Measurements from ENCODE around the gene KRT76.

The KRT76 gene
- total RNA-seq: 0 to 0.18 (median 0.05) reads per million in 18 experiments

DNA sequence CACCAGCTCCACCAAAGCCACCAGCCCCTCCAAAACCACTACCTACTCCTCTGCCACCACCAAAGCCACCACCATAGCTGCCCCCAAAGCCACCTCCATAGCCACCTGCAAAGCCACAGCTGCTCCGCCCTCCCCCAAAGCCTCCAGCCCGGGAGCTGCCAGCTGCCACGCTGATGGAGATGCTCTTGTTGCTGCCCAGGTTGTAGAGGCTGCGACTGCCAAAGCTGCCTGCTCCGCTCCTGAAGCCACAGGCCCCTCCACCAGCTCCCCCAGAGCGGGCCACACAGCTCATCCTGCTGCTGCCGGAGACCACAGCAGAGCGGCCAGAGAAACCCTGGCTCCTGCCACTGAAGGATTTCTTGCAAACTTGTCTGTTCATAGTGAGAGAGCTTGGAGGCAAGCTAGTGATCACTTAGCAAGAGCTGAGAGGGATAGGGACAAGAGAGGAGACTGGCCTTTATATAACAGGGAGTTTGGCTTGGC is at the start of gene KRT76:
TSS of gene KRT76 (minus strand) at position 433 of the 483 bp plus-strand sequence. CDS start at position 379, 54 bp downstream.
- DNase-seq: no peak

DNA sequence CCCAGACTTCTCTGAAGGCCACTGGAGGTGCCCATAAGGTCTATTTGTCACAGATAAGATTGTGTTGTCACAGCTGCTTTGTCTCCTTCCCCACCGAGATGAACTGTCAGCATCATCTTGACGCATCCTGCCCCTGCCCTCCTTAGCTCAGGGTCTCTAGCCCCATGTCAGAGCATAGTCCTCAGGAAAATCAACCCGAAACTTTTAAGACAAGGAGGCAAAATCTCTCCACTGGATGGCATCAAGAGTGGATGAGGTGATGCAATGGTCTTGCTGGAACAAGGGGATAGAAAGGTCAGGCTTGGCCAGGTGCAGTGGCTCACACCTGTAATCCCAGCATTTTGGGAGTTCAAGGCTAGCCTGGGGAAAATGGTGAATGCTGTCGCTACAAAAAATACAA is 48.8 kb upstream of the KRT76 start:
- DNase-seq: no peak

DNA sequence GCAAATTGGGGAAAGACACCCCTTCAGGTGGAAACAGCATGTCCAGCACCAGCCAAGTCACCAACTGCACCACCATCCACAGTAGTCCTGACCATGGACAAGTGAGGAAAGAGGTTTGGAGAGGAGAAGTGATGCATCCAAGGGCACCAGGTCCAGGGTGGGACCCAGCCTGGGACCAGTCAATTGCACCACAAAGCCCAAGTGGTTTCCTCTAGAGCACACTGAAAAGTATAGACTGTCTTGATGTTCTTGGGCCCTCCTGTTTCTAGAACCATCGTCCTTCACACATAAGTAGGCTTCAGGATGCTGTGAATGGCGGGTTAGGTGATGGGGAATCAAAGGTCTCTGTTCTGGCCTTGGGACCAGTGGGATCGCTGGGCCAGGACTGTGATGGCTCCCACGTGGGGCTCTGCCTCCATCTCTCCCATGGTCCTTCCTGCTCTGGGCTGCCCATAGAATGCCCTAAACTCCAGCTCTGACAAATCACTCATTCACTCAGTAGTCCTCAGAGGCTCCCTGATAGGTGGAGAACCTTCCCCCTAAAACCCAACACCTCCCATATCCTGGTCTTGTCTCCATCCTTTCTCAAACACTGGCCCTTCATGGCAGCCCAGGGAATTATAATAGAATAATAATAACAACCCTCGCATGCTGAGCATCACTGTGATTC is 47.7 kb upstream of the KRT76 start:
- DNase-seq: no peak

DNA sequence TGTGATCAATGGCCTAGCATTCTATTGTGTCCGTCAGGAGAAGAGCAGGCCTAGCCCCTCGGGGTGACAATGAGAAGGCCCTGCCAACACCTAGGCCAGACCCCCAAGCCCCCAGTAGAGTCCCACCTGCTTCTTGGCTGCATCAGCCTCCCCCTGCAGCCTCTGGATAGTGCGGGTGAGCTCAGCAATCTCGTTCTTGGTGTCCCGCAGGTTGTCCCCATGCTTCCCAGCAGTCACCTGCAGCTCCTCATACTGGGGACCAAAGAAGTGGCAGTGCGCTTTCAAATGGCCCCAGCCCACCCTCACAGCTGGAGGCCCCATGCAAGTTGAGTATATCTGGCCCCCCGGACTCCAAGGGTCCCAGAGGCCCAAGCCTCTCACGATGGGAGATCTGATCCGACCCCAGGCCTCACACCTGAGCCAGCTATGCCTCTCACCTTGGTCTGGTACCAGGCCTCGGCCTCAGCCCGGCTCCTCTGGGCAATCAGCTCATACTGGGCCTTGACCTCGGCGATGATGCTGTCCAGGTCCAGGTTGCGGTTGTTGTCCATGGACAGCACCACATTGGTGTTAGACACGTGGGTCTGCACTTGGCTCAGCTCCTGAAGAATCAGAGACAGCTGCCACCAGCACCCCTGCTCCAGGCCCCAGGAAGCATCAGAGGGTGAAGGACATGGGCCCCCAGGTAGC is 46.8 kb upstream of the KRT76 start:
- DNase-seq: no peak

DNA sequence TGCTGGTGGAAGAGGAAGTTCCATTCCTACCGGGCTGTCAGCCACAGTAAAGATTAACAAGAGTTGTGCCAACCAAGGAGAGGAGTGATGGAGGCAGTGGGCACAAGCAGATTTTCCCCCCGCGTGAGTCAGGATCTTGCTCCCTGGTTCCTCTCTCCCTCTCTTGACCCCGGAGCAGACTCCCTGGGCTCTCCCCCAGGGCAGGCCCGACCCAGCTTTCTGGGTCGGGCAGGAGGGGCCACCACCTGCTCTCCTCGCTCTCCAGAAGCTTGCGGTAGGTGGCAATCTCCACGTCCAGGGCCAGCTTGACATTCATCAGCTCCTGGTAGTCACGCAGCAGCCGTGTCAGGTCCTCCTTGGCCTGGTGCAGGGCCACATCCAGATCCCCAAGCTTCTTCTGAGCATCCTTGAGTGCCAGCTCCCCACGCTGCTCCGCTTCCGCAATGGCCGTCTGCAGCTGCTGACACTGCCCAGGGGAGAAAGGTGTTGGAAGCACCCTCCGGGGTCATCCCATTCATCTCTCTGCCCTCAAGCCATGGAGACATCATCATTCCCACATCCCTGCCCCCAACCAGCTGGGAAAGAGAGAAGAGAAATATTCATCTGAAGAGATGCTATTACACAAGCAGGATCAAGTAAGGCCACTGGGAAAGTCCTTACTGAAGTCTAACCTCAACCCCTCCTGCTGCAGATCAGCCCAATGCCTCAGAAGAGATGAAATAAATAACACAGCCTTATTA is 45.8 kb upstream of the KRT76 start:
- DNase-seq: no peak

DNA sequence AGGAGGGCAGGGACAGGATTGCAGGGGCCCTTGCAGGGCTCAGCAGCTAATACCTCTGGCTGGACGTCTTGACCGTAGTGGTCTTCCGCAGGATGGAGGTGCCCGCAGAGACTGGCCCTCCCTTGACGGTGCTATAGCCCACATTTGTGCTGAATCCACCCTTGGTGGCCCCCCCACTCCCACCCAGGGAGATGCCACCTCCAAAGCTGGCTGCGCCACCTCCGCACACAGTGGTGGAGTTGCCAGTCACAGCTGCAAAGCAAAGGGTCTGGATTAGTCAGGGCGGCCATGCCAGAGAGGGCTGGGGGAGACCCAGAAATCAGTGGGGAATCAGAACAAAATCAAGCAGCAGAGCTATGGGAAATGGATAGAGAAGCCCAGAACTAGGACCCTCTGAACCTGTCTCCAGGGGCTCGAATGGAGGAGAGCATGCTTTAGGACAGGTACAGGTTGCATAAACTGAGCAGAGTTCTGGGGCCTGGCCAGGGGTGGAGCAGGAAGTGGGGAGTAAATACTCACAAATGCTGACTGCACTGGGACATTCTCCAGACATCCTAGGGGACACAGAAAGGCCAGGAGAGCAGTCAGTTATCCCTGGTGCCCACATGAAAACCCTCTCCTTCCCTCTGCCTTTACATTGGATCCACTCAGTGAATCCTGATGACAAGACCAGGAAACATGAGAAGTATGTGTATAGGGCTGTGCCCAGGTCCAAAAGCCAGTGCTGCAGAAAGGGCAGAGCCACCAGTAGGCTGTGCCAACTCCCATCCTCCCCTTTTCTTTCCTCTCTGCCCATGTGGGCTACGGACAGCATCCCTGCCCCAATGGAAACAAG is 44.9 kb upstream of the KRT76 start:
- DNase-seq: no peak

DNA sequence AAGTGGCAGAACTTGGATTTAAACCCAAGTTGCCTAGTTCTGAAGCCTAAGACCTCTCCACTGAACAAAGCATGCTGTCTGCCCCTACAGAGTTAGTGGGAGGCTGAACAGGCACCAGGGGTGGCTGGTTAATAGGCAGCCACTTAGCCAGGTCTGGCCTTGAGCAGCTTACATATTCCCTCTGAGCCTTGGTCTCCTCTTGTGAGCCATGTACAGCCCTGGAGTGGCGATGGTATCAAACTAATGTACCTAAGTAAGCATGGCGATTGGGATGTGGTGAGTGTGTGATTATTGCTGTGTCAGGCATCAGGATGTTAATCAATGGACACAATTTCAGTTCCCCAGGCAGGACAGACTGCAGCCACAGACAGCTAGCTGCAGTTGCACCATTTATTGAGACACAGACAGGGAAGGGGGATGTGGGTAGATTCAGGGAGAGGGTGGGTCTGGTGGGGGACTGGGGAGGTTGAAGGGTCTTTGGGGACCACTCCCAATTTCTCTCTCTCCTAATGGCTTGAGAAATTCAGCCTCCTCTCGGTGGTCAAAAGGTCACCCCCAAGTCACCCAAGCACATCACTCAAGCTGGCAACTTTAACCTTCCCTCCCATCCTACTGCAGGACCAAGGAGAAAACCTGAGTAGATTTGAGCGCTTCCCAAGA is 44.1 kb upstream of the KRT76 start:
- no peak for DNase-seq

DNA sequence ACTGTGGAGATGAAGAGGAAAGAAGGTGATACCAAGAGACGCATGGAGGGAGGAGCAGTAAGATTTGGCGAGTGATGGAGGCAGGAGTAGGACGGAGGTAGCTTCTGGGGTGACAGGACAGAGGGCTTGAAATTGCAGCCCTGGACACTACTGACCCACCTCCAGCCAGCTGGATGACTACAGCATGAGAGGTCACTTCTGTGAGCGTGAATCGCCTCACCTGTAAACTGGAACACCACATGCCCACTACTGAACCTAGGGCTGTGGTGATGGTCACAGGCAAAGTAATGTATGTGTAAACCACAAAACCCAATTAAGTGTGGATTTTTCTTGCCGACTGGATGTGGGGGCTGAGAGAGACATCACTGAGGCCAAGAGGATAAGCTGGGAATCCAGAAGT is 43.4 kb upstream of the KRT76 start:
- no peak for DNase-seq

DNA sequence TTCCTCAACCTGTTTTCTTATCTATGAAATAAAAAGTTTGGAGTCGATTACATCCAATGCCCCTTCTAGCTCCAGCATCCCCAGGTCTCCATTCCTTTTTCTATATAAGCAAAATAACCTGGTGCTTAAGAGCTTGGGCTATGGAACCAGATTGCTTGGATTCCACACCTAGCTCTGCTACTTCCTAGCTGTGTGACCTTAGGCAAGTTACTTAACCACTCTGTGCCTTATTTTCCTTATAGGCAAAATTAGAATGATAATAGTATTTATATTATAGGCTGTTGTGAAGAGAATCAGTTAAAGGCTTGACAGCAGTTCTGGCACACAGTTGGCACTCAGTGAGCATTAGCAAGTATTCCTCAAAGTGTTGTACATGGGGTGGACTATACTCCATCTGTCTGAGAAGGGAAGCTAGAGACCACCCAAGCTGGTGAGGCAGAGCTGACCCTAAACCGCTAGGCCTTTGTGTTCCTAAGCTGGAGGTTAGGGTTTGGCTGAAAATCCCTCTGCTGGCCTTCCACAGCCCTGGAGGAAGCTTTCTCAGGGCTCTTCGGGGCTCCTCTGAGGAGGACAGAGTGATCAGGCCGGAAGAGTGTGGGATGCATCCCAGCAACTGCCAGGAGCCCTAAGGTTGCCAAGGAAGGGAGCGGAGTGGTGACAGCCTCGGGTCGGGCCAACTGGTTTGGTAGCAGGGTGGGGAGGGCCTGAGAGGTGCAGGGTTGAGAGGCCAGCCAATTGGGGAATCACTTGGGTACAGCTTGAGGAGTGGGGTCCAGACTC is 42.8 kb upstream of the KRT76 start:
- no peak for DNase-seq

DNA sequence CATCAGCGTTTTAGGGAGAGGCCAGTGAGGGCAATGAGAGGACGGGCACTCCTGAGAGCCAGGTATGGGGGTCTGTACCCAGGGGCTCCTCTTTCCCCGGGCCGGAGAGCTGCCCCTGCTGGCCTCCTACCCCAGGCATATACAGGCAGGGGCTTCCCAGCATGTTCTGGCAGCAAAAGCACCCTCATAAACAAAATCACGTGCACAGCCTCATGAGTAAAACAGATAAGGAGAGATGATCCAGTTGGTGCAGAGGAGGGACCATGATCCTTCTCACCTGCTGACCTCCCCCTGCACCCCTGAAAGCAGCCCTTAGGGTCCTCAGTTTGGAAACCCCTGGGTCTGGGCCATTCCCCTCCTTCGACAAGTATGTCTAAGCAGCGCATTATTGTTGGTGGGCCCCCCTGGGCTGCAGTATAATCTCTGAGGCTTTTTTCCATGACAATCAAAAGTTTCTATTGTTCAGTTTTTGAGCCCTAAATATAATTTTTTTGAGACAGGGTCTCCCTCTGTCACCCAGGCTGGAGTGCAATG is 41.8 kb upstream of the KRT76 start:
- no peak for DNase-seq

DNA sequence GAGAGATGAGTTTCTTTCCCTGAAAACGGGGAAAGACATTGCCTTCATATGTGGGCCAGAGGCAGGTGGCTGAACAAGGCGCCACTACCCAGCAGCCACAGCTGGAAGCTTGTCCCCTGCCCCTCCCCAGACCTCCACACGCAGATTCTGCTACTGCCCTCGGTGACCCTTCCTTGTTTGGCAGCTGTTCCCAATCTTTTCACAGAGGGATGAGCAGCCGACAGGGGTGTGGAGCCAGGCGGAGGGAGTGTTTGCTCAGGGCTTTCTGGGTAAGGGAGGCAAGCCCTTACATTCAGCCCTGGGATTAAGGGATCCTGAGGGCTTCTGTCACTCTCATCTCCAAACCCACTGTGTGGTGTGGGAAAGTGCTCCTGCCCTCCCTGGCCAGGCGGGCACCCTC is 41.2 kb upstream of the KRT76 start:
- DNase-seq: no peak

DNA sequence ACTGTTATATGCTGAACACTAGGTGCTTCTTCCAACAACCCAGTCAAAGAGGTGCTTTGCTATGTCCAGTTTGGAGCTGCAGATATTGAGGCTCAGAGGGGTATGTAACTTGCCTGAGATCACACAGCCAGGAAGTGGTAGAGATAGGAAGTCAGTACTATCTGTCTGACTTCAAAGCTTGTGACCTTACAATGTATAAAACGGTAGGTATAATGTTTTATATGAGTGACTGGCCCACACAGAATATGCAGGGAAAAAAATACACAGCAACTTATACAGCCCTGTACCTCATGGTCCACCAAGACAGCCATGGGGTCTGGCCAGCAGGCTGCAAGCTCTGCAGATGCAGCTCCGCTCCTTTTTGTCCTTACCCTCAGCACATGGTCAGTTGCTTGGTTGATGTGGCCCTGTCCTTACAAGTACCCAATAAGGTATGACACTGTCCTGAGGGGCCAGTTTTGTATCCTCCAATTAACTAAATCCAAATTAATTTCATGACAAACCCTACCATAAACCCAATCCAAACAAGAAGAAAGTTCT is 40.6 kb upstream of the KRT76 start:
- DNase-seq: no peak

DNA sequence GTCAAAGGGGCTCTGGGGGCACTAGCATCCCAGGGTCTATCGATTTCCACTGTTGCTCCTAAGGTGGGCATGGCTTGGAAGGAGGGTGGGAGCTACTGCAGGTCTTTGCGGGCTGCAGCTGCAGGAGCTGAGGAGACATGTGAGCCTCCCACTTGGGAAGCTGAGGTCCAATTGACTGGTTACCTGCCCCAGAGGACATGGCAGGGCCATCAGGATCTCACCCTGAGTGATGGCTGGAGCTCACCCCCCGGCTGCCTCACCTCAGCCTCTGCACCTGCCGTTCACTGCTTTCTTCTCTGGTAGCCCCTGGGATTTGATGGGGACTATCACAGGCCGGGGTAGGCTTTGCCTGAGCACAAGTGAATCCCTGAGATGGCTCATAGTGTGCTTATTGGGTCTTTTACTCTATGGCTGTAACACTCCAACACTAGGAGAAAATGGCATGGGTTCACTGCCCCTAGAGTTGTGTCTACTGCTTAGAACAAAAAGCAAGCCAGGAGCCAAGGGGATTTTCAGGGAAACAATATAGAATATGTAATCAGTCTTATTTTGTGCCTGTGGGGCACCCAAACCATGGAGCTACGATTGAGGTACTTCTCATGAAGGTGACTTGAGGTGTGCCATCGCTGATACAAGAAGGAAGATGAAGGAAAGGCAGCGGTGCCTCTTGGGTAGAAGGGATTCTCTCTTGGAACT is 40.0 kb upstream of the KRT76 start:
- no peak for DNase-seq

DNA sequence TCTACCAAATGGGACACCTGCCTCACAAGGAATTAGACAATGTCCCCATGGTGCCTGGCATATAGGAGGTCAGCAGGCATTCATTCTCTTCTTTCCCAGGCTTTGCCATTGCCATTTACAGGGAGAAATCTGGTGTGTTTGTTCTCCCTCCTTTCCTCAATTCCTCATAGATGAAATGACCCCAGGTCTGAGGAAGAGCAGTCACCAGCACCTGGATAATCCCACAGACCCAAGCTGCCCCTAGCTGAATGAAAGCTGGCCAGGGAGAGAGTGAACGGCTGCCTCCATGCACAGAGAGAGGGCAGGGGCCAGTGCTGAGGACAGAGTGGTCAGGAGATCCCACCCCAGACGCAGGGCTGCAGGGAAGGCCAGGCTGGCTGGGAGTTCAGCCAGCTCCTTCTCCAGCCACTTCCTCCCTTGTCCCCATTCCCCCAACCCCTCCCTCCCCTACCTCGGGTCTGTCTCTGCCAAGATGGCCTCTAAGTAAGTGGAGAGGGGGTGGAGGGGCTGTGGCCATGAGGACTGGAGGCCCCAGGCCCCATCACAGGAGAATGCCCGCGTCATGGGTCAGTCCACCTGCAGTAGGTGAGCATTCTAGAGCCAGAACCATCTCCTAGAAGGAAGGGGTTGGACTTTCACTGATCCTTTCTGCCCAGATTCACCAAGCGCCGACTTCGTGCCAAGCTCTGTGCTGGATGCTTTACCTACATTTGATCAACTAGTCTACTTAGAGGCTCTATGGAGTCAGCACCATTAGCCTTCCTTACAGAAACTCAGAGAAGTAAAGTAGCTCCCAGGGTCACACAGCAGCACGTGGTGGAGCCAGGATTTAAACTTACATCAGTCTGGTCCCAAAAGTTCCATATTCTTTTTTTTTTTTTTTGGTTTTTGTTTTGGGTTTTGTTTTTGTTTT is 38.8 kb upstream of the KRT76 start:
- DNase-seq: no peak

DNA sequence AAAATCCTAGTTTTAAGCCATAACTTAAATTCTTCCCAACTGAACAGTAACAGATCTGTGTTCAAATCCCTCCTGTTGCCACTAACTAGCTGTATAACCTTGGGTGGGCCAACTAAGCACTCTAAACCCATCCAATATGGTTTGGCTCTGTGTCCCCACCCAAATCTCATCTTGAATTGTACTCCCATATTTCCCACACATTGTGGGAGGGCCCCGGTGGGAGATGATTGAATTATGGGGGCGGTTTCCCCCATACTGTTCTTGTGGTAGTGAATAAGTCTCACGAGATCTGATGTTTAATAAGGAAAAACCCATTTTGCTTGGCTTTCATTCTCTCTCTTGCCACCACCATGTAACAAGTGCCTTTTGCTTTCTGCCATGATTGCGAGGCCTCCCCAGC is 38.0 kb upstream of the KRT76 start:
- DNase-seq: no peak

DNA sequence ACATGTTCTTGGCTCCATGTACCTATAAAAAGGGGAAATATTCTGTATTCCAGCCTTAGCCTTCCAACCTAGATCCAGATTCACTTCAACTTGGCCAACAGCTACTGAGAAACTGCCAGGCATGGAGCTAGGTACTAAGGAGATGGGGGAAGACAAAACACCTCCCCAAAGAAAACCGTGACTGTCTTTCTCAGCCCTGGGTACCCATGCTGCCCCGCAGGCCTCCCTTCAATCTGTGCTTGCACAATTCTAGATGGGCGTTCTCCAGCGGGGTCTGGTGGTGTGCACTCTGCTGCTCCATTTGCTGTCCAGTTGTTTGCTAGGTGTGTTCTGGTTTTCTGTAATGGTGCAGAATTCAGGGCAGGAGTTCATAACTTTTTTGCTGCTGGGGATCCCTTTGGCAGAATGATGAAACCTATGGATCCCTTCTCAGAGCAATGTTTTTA is 37.6 kb upstream of the KRT76 start:
- no peak for DNase-seq

DNA sequence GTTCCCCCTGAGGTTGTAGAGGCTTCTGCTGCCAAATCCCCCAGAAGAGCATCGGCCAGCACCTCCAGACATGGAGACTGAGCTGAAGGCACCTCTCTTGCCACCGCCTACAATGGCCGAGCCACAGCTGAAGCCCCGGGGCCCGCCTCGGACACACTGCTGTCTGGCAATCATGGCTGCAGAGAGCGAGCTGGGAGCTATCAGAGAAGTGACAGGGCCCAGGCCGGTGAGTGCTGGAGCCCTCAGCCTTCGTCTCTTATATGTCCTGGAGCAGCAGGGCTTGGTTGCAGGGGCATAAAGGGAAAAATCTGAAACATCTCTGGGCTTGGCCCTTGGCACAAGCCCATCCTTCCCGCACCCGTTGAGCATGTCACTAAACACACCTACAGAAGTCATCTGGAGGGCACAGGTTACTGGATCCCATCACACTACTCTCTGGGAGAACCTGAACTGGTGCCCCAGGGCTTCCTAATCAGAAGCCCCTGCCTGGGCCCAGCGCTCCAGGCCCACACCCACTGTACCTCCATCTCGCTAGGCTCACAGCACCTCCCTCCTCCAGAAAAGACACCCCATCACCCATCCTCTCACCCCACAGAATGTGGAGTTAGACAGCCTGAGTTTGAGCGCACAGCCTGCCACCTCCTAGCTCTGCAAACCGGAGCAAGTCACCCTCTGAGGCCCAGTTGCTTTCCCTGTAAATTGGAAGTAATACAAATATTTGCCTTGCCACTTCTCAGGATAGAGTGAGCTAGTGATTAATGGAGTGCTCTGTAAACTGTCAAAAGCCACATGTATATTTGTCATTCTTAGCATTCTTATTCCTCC is 37.0 kb upstream of the KRT76 start, which contains the start of gene KRT4:
TSS of gene KRT4 (minus strand) at position 232 of the 825 bp plus-strand sequence. CDS start at position 174, 58 bp downstream.
- DNase-seq: no peak
